Neuronal stem cell (in vitro differentiated cells): ENCODE data around the gene POLK. TPM values are rescaled to one million over a fixed set of nuclear protein-coding genes. Genes with fewer than 3 reads are reported as not detected.

Experiments used
- DNase-seq: peaks from one replicate; pipeline ENCODE4 v3.0.0-alpha.2; 2013; ENCODE audit warnings: low spot score
- H2AFZ ChIP-seq: one replicate; pipeline ENCODE4 v1.6.1; 2013; ENCODE audit warnings: mild to moderate bottlenecking, low read length, inconsistent platforms
- H2AK5ac ChIP-seq: 2 replicates; pipeline ENCODE4 v1.6.1; 2013; ENCODE audit warnings: low read depth, mild to moderate bottlenecking, inconsistent platforms, low read length, moderate library complexity, mixed read lengths
- H2BK120ac ChIP-seq: 2 replicates; pipeline ENCODE4 v1.6.1; 2013; ENCODE audit warnings: low read depth, mild to moderate bottlenecking, inconsistent platforms, low read length, moderate library complexity, mixed read lengths
- H2BK12ac ChIP-seq: one replicate; pipeline ENCODE4 v1.6.1; 2013; ENCODE audit warnings: low read length, inconsistent platforms
- H2BK15ac ChIP-seq: 2 replicates; pipeline ENCODE4 v1.6.1; 2013; ENCODE audit warnings: mild to moderate bottlenecking, low read length, inconsistent platforms, mixed read lengths
- H2BK5ac ChIP-seq: one replicate; pipeline ENCODE4 v1.6.1; 2013; ENCODE audit warnings: inconsistent platforms, mild to moderate bottlenecking, low read length, moderate library complexity
- H3K14ac ChIP-seq: one replicate; pipeline ENCODE4 v1.6.1; 2013; ENCODE audit warnings: low read length, inconsistent platforms
- H3K18ac ChIP-seq: 2 replicates; pipeline ENCODE4 v1.6.1; 2013; ENCODE audit warnings: low read length, inconsistent platforms
- H3K23ac ChIP-seq: 2 replicates; pipeline ENCODE4 v1.6.1; 2013; ENCODE audit warnings: low read depth, mild to moderate bottlenecking, mixed read lengths, low read length, inconsistent platforms; ENCODE audit not compliant: poor library complexity
- H3K27ac ChIP-seq: replicated peaks from 3 replicates; pipeline ENCODE4 v1.5.1; 2013; ENCODE audit warnings: low read length, inconsistent platforms
- H3K27me3 ChIP-seq, 3 experiments: 2 replicates each; pipeline ENCODE4 v1.6.1; 2013; ENCODE audit warnings: low read length in 3 of 3, mild to moderate bottlenecking in 2 of 3, inconsistent platforms in 1 of 3, low read depth in 1 of 3, mixed read lengths in 1 of 3, moderate library complexity in 1 of 3; ENCODE audit not compliant: control insufficient read depth in 3 of 3, insufficient read depth in 3 of 3
- H3K36me3 ChIP-seq, 2 donors: replicated peaks in 1 of 2; 2 replicates each; pipeline ENCODE4 v1.6.1; 2013; ENCODE audit warnings: low read length in 2 of 2; ENCODE audit not compliant: control insufficient read depth in 2 of 2, insufficient read depth in 2 of 2
- H3K4ac ChIP-seq: 2 replicates; pipeline ENCODE4 v1.6.1; 2013; ENCODE audit warnings: inconsistent platforms, mild to moderate bottlenecking, low read length, moderate library complexity
- H3K4me1 ChIP-seq, 2 donors: 1 replicate in 1 of 2; 2 replicates in 1 of 2; pipeline ENCODE4 v1.6.1; 2013; ENCODE audit warnings: low read length in 2 of 2, low read depth in 1 of 2; ENCODE audit not compliant: control insufficient read depth in 2 of 2, insufficient read depth in 1 of 2
- H3K4me2 ChIP-seq: one replicate; pipeline ENCODE4 v1.6.1; 2013; ENCODE audit warnings: mild to moderate bottlenecking, low read length, inconsistent platforms; ENCODE audit not compliant: insufficient read depth, poor library complexity, severe bottlenecking
- H3K4me3 ChIP-seq, 2 donors: 2 replicates each; pipeline ENCODE4 v1.5.1; 2013; ENCODE audit warnings: low read length in 2 of 2, mild to moderate bottlenecking in 2 of 2, inconsistent platforms in 1 of 2, moderate library complexity in 1 of 2
- H3K79me1 ChIP-seq: one replicate; pipeline ENCODE4 v1.6.1; 2013; ENCODE audit warnings: low read depth, mild to moderate bottlenecking, inconsistent platforms, low read length, moderate library complexity
- H3K9ac ChIP-seq: one replicate; pipeline ENCODE4 v1.6.1; 2013; ENCODE audit warnings: mild to moderate bottlenecking, low read depth, low read length, inconsistent platforms; ENCODE audit not compliant: poor library complexity
- H3K9me3 ChIP-seq, 2 donors: replicated peaks in 1 of 2; 2 replicates each; pipeline versions ENCODE3 to v1.6.1; 2013; ENCODE audit warnings: low read length in 2 of 2, mild to moderate bottlenecking in 2 of 2, inconsistent platforms in 1 of 2, low read depth in 1 of 2, mixed read lengths in 1 of 2, moderate library complexity in 1 of 2; ENCODE audit not compliant: control insufficient read depth in 2 of 2, insufficient read depth in 1 of 2
- H4K8ac ChIP-seq: one replicate; pipeline ENCODE4 v1.6.1; 2013; ENCODE audit warnings: low read depth, mild to moderate bottlenecking, inconsistent platforms, low read length, moderate library complexity
- H4K91ac ChIP-seq: one replicate; pipeline ENCODE4 v1.6.1; 2013; ENCODE audit warnings: low read length, low read depth, mild to moderate bottlenecking, inconsistent platforms; ENCODE audit not compliant: poor library complexity
- WGBS, 2 donors: extraction: QIAGEN DNeasy Blood & Tissue Kit; methylation state at CpG; one replicate each; pipeline ENCODE4 v1.1.7; 2013; ENCODE audit warnings: missing lambda C conversion rate in 2 of 2, mixed read lengths in 1 of 2; ENCODE audit not compliant: insufficient read length in 2 of 2, insufficient replicate concordance in 1 of 2; ENCODE audit errors: extremely low coverage in 2 of 2; 5-methylcytosine and 5-hydroxymethylcytosine counted together
- polyA plus RNA-seq, 2 experiments: library from polyadenylated mRNA; stranded (reverse); fragments of 200-250 nt; gene quantifications; one replicate each; pipeline ENCODE4 v1.2.3, GENCODE V29; 2013

The POLK gene
- polyA plus RNA-seq (2013, experiment 1 of 2): 11.2 TPM
- 11.2 TPM for polyA plus RNA-seq (2013, experiment 2 of 2)

DNA sequence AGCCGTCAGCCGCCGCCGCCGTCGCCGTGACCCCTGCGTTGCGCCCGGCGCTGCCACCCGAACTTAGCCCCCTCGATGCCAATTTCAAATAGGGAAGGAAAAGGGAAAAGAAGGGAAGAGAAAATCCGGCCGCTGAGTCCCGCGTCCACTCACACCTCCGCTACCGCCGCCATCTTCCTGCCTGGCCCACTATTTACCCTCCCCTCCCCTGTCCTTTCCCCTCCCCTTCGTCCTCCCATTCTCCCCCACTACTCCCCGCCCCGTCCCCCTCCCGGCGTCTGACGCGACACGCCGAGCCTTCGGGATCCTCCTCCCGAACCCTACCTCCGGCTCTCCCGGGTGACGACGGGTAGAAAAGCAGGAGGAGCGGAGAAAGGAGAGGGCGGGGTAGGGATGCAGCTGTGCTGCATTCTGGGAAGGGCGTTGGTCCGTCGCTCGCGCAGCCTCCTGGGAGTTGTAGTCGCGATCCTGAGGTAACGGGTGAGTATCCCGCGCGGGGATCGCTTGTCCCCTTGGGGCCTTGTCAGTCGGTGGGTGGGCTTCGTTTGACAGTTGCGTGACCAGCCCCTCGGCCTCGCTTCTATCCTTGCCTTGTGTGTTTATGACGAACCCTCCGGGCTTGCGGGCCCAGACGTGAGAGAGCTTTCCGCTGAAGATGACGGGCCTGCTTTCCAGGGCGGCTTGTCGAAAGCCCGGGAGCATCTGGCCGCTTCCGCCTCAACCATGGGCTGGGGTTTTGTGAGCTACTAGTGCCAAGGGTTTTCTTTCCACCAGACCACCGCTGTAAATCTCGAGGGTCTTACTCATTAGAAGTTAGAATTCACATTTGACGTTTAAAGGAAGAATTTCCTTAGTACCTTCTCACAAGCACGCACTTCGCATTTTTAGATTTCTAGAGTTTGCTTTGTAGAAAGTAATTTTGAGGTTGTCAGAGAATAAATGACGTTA is at the start of gene POLK, which contains the start of gene CERT1:
POLK (plus strand) TSS at position 457 of the 948 bp plus-strand sequence.
CERT1 (minus strand) TSS at position 195 of the 948 bp plus-strand sequence. CDS start 422 bp downstream, outside the sequence.
- Histone ChIP-seq H4K8ac (no peak within 1 kb of the TSS), H3K27ac (peak within 1 kb of the TSS; percentile 70)

DNA sequence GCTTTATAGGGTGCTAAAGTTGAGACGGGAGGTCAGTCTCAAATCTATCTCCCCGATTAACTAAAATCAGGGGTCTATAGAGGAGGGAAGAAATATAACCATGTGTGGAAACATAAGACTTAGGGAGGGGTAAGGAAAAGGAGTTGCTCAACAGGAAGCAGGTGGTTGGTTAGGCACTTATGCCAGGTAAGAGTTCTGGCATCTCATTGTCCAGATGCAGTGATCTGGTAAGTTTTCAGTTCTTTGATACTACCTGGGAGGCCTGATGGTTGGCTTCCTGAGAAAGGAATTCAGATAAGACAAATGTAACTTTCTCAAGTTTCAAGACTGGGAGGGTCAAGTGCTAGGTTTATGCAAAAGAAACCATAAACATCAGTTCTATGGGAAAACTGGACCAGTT is 48.0 kb upstream of the POLK start:
- H2BK120ac ChIP-seq: no peak overlapping the region
- no peak overlapping the region for H4K8ac ChIP-seq
- no peak overlapping the region for H2BK5ac ChIP-seq
- H3K36me3 ChIP-seq: peaks cover 0 to 5% of the 10 kb centered on the region in 2 donors
- no peak overlapping the region for H2BK12ac ChIP-seq
- H3K4me1 ChIP-seq: peaks cover 0 to 10% of the 10 kb centered on the region in 2 donors
- no peak overlapping the region for H3K18ac ChIP-seq
- no peak overlapping the region for H2AK5ac ChIP-seq
- H3K9me3 ChIP-seq: peaks cover 7 to 13% of the 10 kb centered on the region in 2 donors
- no peak overlapping the region for H3K4ac ChIP-seq
- H3K9ac ChIP-seq: no peak overlapping the region
- H3K27ac ChIP-seq: no peak overlapping the region
- no peak overlapping the region for H2AFZ ChIP-seq
- DNase-seq: no peak
- no peak overlapping the region for H3K14ac ChIP-seq
- no peak overlapping the region for H3K23ac ChIP-seq
- H2BK15ac ChIP-seq: no peak overlapping the region
- no peaks in the 10 kb centered on the region for H3K79me1 ChIP-seq
- no peak overlapping the region for H3K4me3 ChIP-seq
- no CpG with 5 or more reads among the region's 2 CpGs for WGBS, 2 donors
- H4K91ac ChIP-seq: no peak overlapping the region
- no peak overlapping the region for H3K4me2 ChIP-seq
- H3K27me3 ChIP-seq: no peaks in the 10 kb centered on the region

More for the DNA sequence above, at the start of gene POLK, which contains the start of gene CERT1:
- Histone ChIP-seq H3K4me3 (peak within 1 kb of the TSS; percentile 85 to 95), H3K4ac (no peak within 1 kb of the TSS), H4K91ac (no peak within 1 kb of the TSS), H3K9ac (peak within 1 kb of the TSS; percentile 96), H3K79me1 (peaks cover 2% of the 10 kb centered on the region), H2BK120ac (peak within 1 kb of the TSS; percentile 74), H3K4me1 (peaks cover 0 to 8% of the 10 kb centered on the region in 2 donors), H3K9me3 (peaks cover 0 to 15% of the 10 kb centered on the region in 2 donors), H2AFZ (peak within 1 kb of the TSS; percentile 96), H3K27me3 (no peaks in the 10 kb centered on the region), H2BK5ac (peak within 1 kb of the TSS; percentile 90), H3K14ac (peak within 1 kb of the TSS; percentile 9), H2BK12ac (no peak within 1 kb of the TSS), H3K36me3 (peaks cover 0 to 3% of the 10 kb centered on the region in 2 donors), H2BK15ac (peak within 1 kb of the TSS; percentile 90), H3K23ac (peak within 1 kb of the TSS; percentile 98), H3K4me2 (peak within 1 kb of the TSS; percentile 83), H3K18ac (peak within 1 kb of the TSS; percentile 99), H2AK5ac (peak within 1 kb of the TSS; percentile 34)
- peak; percentile 96 for DNase-seq
- WGBS, 2 donors: no CpG with 5 or more reads among the region's 71 CpGs

DNA sequence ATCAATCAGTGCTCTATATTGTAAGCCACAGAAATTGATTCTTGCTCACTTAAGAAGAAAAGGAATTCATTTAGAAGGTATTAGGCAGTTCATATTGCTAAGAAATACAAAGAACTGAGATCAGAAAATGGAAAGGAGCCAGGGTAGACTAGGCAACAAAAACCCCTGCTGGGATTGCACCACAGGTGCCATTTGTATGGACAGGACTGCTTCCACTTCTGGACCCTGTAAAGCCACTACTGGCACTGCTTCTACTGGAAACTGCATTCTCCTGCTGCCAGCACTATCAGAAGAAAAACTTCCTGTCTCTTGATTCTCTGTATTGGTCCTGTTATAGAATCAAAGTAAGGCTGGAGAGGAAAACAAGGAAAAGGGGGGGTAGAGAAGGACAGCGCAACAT is 46.2 kb upstream of the POLK start:
- no CpG with 5 or more reads among the region's 1 CpG for WGBS, 2 donors
- no peak overlapping the region for H2BK120ac ChIP-seq
- no peak overlapping the region for H3K18ac ChIP-seq
- peaks cover 0 to 2% of the 10 kb centered on the region in 2 donors for H3K36me3 ChIP-seq
- H3K4me2 ChIP-seq: no peak overlapping the region
- no peak overlapping the region for H3K14ac ChIP-seq
- H3K4me1 ChIP-seq: peaks cover 0 to 10% of the 10 kb centered on the region in 2 donors
- H3K4ac ChIP-seq: no peak overlapping the region
- no peak overlapping the region for H3K4me3 ChIP-seq
- H3K79me1 ChIP-seq: no peaks in the 10 kb centered on the region
- H3K9me3 ChIP-seq: peaks cover 7 to 25% of the 10 kb centered on the region in 2 donors
- no peak overlapping the region for H2BK12ac ChIP-seq
- H3K23ac ChIP-seq: no peak overlapping the region
- H2AFZ ChIP-seq: no peak overlapping the region
- H4K8ac ChIP-seq: no peak overlapping the region
- H3K9ac ChIP-seq: no peak overlapping the region
- H3K27me3 ChIP-seq: no peaks in the 10 kb centered on the region
- no peak overlapping the region for H2BK5ac ChIP-seq
- H2AK5ac ChIP-seq: no peak overlapping the region
- no peak for DNase-seq
- no peak overlapping the region for H3K27ac ChIP-seq
- H4K91ac ChIP-seq: no peak overlapping the region
- no peak overlapping the region for H2BK15ac ChIP-seq
